ENCODE results near the gene PLAGL1.

PLAGL1 gene

GRCh38 chr6:144012534-144012933 is 4.5 kb upstream of the PLAGL1 start:
- in situ Hi-C loops (cut with MboI; ENCODE audit: low sequenced_read_pairs), result loop anchor here (10.0 to 25.0 kb wide), 2 partner anchors 438 to 1525 kb away; no protein-coding TSS in a partner anchor

DNA sequence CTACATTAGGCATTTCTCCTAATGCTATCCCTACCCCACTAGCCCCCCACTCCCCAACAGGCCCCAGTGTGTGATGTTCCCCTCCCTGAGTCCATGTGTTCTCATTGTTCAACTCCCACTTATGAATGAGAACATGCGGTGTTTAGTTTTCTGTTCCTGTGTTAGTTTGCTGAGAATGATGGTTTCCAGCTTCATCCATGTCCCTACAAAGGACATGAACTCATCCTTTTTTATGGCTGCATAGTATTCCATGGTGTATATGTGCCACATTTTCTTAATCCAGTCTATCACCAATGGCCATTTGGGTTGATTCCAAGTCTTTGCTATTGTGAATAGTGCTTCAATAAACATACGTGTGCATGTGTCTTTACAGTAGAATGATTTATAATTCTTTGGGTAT is 1.6 kb upstream of the PLAGL1 start:
- in situ Hi-C loops (cut with MboI; ENCODE audit: low sequenced_read_pairs), result loop anchor here (10.0 to 25.0 kb wide), 2 partner anchors 435 to 1522 kb away; no protein-coding TSS in a partner anchor

DNA sequence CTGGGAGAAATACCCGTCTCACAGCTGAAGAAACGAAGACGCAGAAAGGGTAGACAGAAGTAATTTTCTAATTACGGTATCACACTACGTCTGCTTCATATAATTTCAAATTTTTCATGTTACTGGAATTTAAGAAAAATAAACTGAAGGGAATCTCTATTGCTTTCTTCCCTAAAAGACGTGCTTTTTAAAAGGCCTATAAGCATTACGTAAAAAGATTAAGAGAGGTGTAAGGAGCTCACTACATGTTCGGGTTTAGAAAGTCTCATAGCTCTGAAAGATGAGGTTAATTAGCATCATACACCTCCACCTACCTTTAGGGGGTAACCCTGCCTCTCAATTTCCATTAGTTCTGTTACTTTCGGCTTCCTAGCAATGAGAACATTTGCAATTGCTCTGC is 787 bp upstream of the PLAGL1 start:
- in situ Hi-C loops (cut with MboI; ENCODE audit: low sequenced_read_pairs), result loop anchor here (25.0 kb wide), 1 partner anchor 1522 kb away; no protein-coding TSS in a partner anchor

- in situ Hi-C loops (cut with MboI; ENCODE audit: low sequenced_read_pairs), result loop anchor here (25.0 kb wide), 1 partner anchor 1520 kb away; no protein-coding TSS in a partner anchor
Observed at GRCh38 chr6:144007478-144008119, 460 bp downstream of the PLAGL1 start.

- in situ Hi-C loops (cut with MboI; ENCODE audit: low sequenced_read_pairs), result loop anchor here (25.0 kb wide), 1 partner anchor 1520 kb away; no protein-coding TSS in a partner anchor
Observed at GRCh38 chr6:144006736-144007477, 1.2 kb downstream of the PLAGL1 start.

- in situ Hi-C loops (cut with MboI; ENCODE audit: low sequenced_read_pairs), result no loop called here
Observed at GRCh38 chr6:143999406-143999805, 8.7 kb downstream of the PLAGL1 start.

DNA sequence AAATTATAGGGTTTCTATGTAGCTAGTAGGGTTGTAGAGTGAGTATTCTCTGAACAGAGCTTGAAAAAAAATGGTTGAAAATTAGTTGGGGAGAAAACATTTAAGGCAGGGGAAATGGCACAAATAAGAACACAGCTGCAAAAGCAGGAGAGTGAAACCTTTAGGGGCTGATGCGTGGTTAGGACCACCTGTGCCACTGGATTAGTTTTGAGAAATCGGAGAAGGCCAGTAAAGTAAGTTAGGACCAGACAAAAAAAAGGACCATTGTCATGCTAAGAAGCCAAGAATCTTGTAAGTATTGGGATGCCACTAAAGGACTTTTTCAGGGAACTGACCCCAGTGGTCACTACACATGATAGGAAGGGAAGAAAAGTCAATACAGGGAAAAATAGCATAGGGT is 9.4 kb downstream of the PLAGL1 start:
- in situ Hi-C loops (cut with MboI; ENCODE audit: low sequenced_read_pairs), result no loop called here

DNA sequence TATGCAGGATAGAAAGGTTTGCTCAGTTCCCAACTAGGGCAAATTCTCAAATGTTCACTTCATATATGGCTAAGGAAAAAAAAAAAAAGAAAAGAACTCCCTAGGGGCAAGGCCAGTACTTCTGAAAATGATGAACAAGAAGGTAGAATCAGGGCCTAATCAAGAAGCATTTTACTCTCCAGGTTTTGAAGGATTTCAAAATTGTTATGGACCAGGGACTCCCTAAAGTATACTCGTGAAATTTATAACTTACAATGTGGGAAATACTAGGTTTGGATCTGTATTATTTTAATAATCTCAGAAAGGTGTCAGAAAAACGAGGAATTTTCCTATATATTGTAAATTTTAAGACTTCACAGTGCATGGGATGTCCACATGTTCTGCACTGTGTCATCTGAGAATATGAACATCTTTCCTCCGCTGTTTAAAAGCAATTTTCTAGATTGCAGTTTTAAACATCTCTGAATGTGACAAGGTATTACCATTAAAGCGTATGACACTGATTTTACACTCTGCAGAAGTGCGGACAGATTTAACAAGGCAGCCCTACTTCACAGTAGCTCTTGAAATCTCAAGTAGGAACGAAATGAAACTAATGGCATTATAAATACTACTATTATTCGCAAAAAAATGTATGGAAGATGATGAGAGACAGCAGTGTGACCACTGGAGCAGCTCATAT is 14.0 kb downstream of the PLAGL1 start:
- in situ Hi-C loops (cut with MboI; ENCODE audit: low sequenced_read_pairs), result no loop called here

- in situ Hi-C loops (cut with MboI; ENCODE audit: low sequenced_read_pairs), result no loop called here
Observed at GRCh38 chr6:143992285-143992684, 15.8 kb downstream of the PLAGL1 start.

- in situ Hi-C loops (cut with MboI; ENCODE audit: low sequenced_read_pairs), result no loop called here
Observed at GRCh38 chr6:143986463-143987065, 21.5 kb downstream of the PLAGL1 start.

GRCh38 chr6:143984666-143985065 is 23.4 kb downstream of the PLAGL1 start:
- in situ Hi-C loops (cut with MboI; ENCODE audit: low sequenced_read_pairs), result no loop called here

DNA sequence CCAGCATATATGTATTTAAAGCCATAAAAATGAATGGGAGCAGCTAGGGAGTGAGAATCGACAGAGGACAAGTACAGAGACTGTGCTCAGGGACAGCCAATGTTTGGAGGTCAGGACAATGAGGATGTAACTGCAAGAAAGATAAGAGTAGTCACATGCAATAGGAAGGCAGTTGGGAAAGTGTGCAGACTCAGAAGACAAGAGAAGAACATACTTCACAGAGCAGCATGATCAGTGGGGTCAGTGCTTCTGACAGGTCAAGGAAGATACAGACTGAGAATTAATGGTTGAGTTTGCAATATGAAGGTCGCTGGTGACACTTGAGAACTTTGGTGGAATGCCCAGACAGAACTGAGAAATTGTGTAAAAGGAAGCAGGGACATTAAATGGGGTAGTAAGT is 25.1 kb downstream of the PLAGL1 start:
- in situ Hi-C loops (cut with MboI; ENCODE audit: low sequenced_read_pairs), result no loop called here

DNA sequence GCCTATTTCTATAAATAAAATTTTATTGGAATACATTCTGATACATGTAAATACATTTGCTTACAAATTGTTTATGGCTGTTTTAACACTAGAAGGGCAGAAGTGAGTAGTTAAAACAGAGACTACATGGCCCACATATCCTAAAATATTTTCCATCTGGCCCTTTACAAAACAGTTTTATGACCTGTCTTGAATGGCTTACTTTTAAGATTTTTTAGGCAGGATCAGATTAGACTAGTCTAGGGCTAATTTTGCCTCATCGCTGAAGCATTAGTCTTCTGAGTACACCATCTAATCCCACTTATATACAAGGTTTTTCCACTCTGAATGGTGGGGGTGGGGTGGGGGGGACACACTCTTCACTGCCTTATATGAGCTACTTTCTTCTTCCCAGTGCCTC is 27.1 kb downstream of the PLAGL1 start:
- in situ Hi-C loops (cut with MboI; ENCODE audit: low sequenced_read_pairs), result no loop called here

DNA sequence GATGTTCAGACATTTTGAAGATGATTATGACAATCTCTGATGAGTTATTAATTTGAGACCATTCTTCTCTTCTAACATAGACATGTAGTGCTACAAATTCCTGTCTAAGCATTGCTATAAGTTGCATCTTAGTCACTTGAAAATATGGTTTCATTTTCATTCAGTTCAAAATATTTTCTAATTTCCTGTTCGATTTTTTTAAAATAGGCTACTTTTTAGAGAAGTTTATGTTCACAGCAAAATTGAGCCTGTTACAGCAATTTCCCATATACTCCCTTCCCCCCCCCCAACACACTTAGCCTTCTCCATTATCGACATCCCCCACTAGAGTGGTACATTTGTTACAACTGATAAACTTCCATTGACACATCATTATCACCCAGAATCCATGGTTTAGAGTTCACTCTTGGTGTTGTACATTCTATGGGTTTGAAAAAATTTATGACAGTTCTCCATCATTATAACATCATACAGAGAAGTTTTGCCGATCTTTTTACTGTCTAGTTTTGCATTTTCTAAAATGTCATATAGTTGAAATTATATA is 31.2 kb downstream of the PLAGL1 start:
- in situ Hi-C loops (cut with MboI; ENCODE audit: low sequenced_read_pairs), result no loop called here

- in situ Hi-C loops (cut with MboI; ENCODE audit: low sequenced_read_pairs), result no loop called here
Observed at GRCh38 chr6:143974089-143974488, 34.0 kb downstream of the PLAGL1 start.

DNA sequence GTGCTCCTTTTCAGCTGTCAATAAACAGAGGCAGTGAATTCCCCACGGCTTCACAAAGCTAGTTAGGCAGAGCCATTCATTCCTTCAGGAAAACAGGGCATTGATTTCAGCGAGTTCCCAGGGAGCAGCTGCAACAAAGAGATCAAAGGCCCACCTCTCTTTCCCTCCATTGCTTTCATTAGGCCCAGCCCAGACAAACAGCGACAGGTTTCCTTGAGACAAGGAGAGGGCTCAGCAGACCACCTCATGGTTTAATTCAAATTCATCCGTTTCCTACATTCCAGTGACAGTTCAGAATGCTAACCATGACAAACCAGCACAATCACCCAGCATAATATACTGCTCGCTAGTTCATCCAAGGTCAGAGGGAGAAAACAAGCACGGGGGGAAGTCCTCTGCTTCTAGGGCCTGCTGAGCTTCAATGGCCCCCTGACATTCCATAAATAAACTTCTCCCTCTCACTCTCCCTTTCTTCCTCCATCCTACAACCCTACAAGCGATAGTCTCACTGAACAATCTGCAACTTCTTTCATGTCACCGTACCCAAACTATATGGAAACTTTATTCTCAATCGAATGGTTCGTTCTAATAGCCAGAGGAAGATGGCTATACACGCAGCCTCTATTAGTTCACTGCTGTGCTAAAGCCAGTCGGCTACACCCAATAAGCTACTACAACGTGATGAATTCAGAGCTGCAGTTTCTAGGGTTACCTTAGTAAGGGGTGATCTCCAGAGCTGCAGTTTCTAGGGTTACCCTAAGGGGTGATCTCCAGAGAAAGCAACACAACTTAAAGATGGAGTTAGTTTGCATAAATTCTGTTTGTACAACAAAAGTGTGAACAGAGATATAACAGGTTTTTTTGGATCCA is 34.7 kb downstream of the PLAGL1 start:
- in situ Hi-C loops (cut with MboI; ENCODE audit: low sequenced_read_pairs), result no loop called here

- in situ Hi-C loops (cut with MboI; ENCODE audit: low sequenced_read_pairs), result no loop called here
Observed at GRCh38 chr6:143971482-143972205, 36.4 kb downstream of the PLAGL1 start.

DNA sequence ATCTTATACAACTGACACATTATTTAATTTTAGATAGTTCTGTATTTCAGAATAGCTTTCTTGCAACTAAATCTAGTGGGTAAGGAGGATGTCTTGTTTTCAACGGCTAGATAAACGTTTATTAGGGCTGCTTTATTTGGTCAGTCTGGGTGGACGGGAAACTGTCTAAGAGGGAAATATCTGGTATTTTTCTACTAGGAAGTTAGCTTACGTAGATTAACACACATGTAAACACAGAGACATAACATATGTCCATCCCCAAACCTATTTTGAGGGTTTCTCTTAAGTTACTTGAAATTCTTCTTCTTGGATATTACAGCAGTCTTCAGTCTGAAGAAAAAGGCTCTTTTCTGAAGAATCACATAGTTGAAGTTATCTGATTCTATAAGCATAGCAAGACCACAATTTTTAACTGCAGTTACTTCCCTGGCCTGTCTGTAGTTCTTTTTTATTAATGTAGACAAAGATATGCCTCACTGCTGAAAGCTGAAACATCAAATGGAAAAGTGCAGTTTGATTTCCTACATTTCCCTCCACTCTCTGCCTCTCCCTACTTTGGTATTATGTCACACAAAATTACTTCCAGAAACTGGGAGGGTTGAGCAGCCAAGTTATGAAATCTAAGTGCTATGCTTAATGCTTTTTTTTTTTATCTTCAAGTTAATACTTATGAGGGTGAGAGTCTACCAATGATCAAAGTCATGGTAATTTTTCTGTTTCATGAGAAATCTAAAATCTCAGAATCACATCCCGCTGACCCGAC is 37.4 kb downstream of the PLAGL1 start:
- in situ Hi-C loops (cut with MboI; ENCODE audit: low sequenced_read_pairs), result no loop called here

- in situ Hi-C loops (cut with MboI; ENCODE audit: low sequenced_read_pairs), result no loop called here
Observed at GRCh38 chr6:143969077-143969476, 39.0 kb downstream of the PLAGL1 start.

Measured in HL-60/S4 treated with retinoic acid at 250 ng/mL for 4 days and 3 days (cell line).